WTC11 (cell line): ENCODE measurements around the gene TIMM22.
"Not testable (repeated sequence)": the region's sequence is repeated elsewhere in the genome, so short reads cannot be mapped to it uniquely, and the experiment has no call there.

ENCODE experiments used
- CTCF ChIP-seq: fragments of 200-600 bp; IDR thresholded peaks from 2 replicates; pipeline ENCODE4 v1.8.0; 2022; ENCODE audit warnings: antibody characterized with exemption
- E2F1 ChIP-seq: sonication (generic); formaldehyde crosslinking; IDR thresholded peaks from 2 replicates; pipeline ENCODE4 v1.8.0; 2022; ENCODE audit warnings: mild to moderate bottlenecking, missing genetic modification reagents
- ELF4 ChIP-seq: sonication (generic); formaldehyde crosslinking; IDR thresholded peaks from 2 replicates; pipeline ENCODE4 v1.8.1; 2022; ENCODE audit warnings: low read depth, mild to moderate bottlenecking, moderate library complexity, missing genetic modification reagents
- ESRRA ChIP-seq: sonication (generic); formaldehyde crosslinking; IDR thresholded peaks from 2 replicates; pipeline ENCODE4 v1.8.1; 2022; ENCODE audit warnings: mild to moderate bottlenecking, missing genetic modification reagents, borderline replicate concordance
- MAX ChIP-seq: sonication (generic); formaldehyde crosslinking; IDR thresholded peaks from 2 replicates; pipeline ENCODE4 v1.8.0; 2022; ENCODE audit warnings: mild to moderate bottlenecking, missing genetic modification reagents
- RORB ChIP-seq: fragments of 250-450 bp; sonication (Bioruptor Pico); IDR thresholded peaks from 2 replicates; pipeline ENCODE4 v1.9.0; 2021; ENCODE audit warnings: mild to moderate bottlenecking
- TCF7 ChIP-seq: sonication (generic); formaldehyde crosslinking; IDR thresholded peaks from 2 replicates; pipeline ENCODE4 v1.8.0; 2022; ENCODE audit warnings: mild to moderate bottlenecking, low read depth, missing genetic modification reagents, moderate library complexity
- USF2 ChIP-seq: sonication (generic); formaldehyde crosslinking; IDR thresholded peaks from 2 replicates; pipeline ENCODE4 v1.8.1; 2023; ENCODE audit warnings: mild to moderate bottlenecking, missing genetic modification reagents, moderate library complexity
- ZNF121 ChIP-seq: sonication (generic); formaldehyde crosslinking; IDR thresholded peaks from 2 replicates; pipeline ENCODE4 v1.8.0; 2023; ENCODE audit warnings: missing genetic modification reagents
- ZNF317 ChIP-seq: sonication (generic); formaldehyde crosslinking; IDR thresholded peaks from 2 replicates; pipeline ENCODE4 v1.8.1; 2023; ENCODE audit warnings: low read depth, mild to moderate bottlenecking, moderate library complexity, missing genetic modification reagents, borderline replicate concordance
- TF ChIP-seq, protein P1 (sequence below): sonication (generic); formaldehyde crosslinking; IDR thresholded peaks from 2 replicates; pipeline ENCODE4 v1.8.1; 2022; ENCODE audit warnings: low read depth, missing genetic modification reagents, borderline replicate concordance

DNA sequence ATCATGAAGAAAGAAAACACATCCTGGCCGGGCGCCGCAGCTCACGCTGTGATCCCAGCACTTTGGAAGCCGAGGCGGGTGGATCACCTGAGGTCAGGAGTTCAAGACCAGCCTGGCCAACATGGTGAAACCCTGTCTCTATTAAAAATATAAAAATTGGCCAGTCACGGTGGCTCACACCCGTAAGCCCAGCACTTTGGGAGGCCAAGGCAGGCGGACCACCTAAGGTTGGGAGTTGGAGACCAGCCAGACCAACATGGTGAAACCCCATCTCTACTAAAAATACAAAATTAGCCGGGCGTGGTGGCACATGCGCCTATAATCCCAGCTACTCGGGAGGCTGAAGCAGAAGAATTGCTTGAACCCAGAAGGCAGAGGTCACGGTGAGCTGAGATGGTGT, 25.1 kb upstream of the TIMM22 start:
- not testable (repeated sequence) for TF ChIP-seq ELF4 (CRISPR knock-in tag); CTCF; ESRRA (CRISPR knock-in tag); E2F1 (CRISPR knock-in tag); ZNF121 (CRISPR knock-in tag); RORB (CRISPR knock-in tag); MAX (CRISPR knock-in tag); TCF7 (CRISPR knock-in tag); ZNF317 (CRISPR knock-in tag); USF2 (CRISPR knock-in tag)
- TF ChIP-seq, protein P1, sequence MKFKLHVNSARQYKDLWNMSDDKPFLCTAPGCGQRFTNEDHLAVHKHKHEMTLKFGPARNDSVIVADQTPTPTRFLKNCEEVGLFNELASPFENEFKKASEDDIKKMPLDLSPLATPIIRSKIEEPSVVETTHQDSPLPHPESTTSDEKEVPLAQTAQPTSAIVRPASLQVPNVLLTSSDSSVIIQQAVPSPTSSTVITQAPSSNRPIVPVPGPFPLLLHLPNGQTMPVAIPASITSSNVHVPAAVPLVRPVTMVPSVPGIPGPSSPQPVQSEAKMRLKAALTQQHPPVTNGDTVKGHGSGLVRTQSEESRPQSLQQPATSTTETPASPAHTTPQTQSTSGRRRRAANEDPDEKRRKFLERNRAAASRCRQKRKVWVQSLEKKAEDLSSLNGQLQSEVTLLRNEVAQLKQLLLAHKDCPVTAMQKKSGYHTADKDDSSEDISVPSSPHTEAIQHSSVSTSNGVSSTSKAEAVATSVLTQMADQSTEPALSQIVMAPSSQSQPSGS (CRISPR knock-in tag) = not testable (repeated sequence)
